Measurements from ENCODE around the gene CFAP73.

Gene CFAP73

GRCh38 chr12:113120670-113121370 lies 28.7 kb upstream of the CFAP73 start:
- no peaks in the 10 kb centered on the region for H3K36me3 ChIP-seq (ENCODE audit: control insufficient read depth, insufficient read depth, low read length)
- H3K4me1 ChIP-seq (ENCODE audit: control insufficient read depth, insufficient read depth, low read length, poor library complexity, severe bottlenecking), result no peaks in the 10 kb centered on the region
- no peak overlapping the region for H3K27ac ChIP-seq (ENCODE audit: low read depth, low read length, severe bottlenecking)
- H3K4me3 ChIP-seq (ENCODE audit: extremely low read depth, insufficient read depth, low read length, poor library complexity, severe bottlenecking), result no peak overlapping the region
- no peaks in the 10 kb centered on the region for H3K9me3 ChIP-seq (ENCODE audit: control insufficient read depth, low read length)
- WGBS, 2 experiments (ENCODE audit: insufficient coverage in 2 of 2), result 67 to 92% methylated on average over 2 to 3 of the region's 3 CpGs

DNA sequence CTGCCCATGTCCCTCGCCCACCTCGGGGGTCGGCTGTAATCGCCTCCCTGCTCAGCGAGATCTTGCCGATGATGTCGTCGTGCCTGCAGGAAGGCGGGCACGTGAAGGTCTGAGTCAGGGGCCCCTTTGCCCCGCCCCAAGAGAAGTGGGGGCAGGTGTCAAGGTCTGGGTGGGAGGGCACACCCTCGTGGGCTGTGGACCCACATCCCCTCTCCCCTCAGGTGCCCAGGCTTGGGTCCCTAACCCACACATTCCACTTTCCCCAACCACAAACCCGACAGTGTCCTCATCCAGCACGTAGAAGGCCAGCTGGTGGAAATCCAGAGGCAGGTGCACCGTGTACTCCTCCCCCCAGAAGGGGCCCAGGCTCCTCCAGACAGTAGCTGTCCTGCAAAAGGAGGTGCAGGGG lies 21.7 kb upstream of the CFAP73 start:
- WGBS, 2 experiments (ENCODE audit: insufficient coverage in 2 of 2), result 34 to 51% methylated on average over 8 to 10 of the region's 15 CpGs
- H3K9me3 ChIP-seq (ENCODE audit: control insufficient read depth, low read length), result no peaks in the 10 kb centered on the region
- no peak overlapping the region for H3K27ac ChIP-seq (ENCODE audit: low read depth, low read length, severe bottlenecking)
- no peaks in the 10 kb centered on the region for H3K4me1 ChIP-seq (ENCODE audit: control insufficient read depth, insufficient read depth, low read length, poor library complexity, severe bottlenecking)
- no peaks in the 10 kb centered on the region for H3K36me3 ChIP-seq (ENCODE audit: control insufficient read depth, insufficient read depth, low read length)
- H3K4me3 ChIP-seq (ENCODE audit: extremely low read depth, insufficient read depth, low read length, poor library complexity, severe bottlenecking), result no peak overlapping the region

GRCh38 chr12:113128802-113129663 lies 20.5 kb upstream of the CFAP73 start:
- H3K9me3 ChIP-seq (ENCODE audit: control insufficient read depth, low read length), result no peaks in the 10 kb centered on the region
- H3K36me3 ChIP-seq (ENCODE audit: control insufficient read depth, insufficient read depth, low read length), result no peaks in the 10 kb centered on the region
- H3K27ac ChIP-seq (ENCODE audit: low read depth, low read length, severe bottlenecking), result no peak overlapping the region
- no peak overlapping the region for H3K4me3 ChIP-seq (ENCODE audit: extremely low read depth, insufficient read depth, low read length, poor library complexity, severe bottlenecking)
- WGBS, 2 experiments (ENCODE audit: insufficient coverage in 2 of 2), result 44 to 63% methylated on average over 6 to 7 of the region's 9 CpGs
- H3K4me1 ChIP-seq (ENCODE audit: control insufficient read depth, insufficient read depth, low read length, poor library complexity, severe bottlenecking), result no peaks in the 10 kb centered on the region

GRCh38 chr12:113129664-113130456 lies 19.7 kb upstream of the CFAP73 start:
- H3K4me3 ChIP-seq (ENCODE audit: extremely low read depth, insufficient read depth, low read length, poor library complexity, severe bottlenecking), result no peak overlapping the region

GRCh38 chr12:113130457-113131135 lies 18.9 kb upstream of the CFAP73 start:
- WGBS, 2 experiments (ENCODE audit: insufficient coverage in 2 of 2), result 70 to 71% methylated on average over 9 to 12 of the region's 18 CpGs
- Histone ChIP-seq H3K4me3 (ENCODE audit: extremely low read depth, insufficient read depth, low read length, poor library complexity, severe bottlenecking) (no peak overlapping the region), H3K36me3 (ENCODE audit: control insufficient read depth, insufficient read depth, low read length) (no peaks in the 10 kb centered on the region)

More at GRCh38 chr12:113129664-113130456, 19.7 kb upstream of the CFAP73 start:
- Histone ChIP-seq H3K36me3 (ENCODE audit: control insufficient read depth, insufficient read depth, low read length) (no peaks in the 10 kb centered on the region), H3K4me1 (ENCODE audit: control insufficient read depth, insufficient read depth, low read length, poor library complexity, severe bottlenecking) (no peaks in the 10 kb centered on the region), H3K27ac (ENCODE audit: low read depth, low read length, severe bottlenecking) (no peak overlapping the region), H3K9me3 (ENCODE audit: control insufficient read depth, low read length) (no peaks in the 10 kb centered on the region)
- WGBS, 2 experiments (ENCODE audit: insufficient coverage in 2 of 2), result 87 to 91% methylated on average over 13 to 14 of the region's 17 CpGs

GRCh38 chr12:113131556-113131955 lies 18.0 kb upstream of the CFAP73 start:
- 63 to 75% methylated on average over 1 of the region's 1 CpG for WGBS, 2 experiments (ENCODE audit: insufficient coverage in 2 of 2)
- no peak overlapping the region for H3K27ac ChIP-seq (ENCODE audit: low read depth, low read length, severe bottlenecking)
- no peaks in the 10 kb centered on the region for H3K9me3 ChIP-seq (ENCODE audit: control insufficient read depth, low read length)
- H3K36me3 ChIP-seq (ENCODE audit: control insufficient read depth, insufficient read depth, low read length), result no peaks in the 10 kb centered on the region
- H3K4me1 ChIP-seq (ENCODE audit: control insufficient read depth, insufficient read depth, low read length, poor library complexity, severe bottlenecking), result peaks cover 8% of the 10 kb centered on the region
- H3K4me3 ChIP-seq (ENCODE audit: extremely low read depth, insufficient read depth, low read length, poor library complexity, severe bottlenecking), result no peak overlapping the region

More at GRCh38 chr12:113130457-113131135, 18.9 kb upstream of the CFAP73 start:
- Histone ChIP-seq H3K4me1 (ENCODE audit: control insufficient read depth, insufficient read depth, low read length, poor library complexity, severe bottlenecking) (peaks cover 2% of the 10 kb centered on the region), H3K27ac (ENCODE audit: low read depth, low read length, severe bottlenecking) (no peak overlapping the region), H3K9me3 (ENCODE audit: control insufficient read depth, low read length) (no peaks in the 10 kb centered on the region)

DNA sequence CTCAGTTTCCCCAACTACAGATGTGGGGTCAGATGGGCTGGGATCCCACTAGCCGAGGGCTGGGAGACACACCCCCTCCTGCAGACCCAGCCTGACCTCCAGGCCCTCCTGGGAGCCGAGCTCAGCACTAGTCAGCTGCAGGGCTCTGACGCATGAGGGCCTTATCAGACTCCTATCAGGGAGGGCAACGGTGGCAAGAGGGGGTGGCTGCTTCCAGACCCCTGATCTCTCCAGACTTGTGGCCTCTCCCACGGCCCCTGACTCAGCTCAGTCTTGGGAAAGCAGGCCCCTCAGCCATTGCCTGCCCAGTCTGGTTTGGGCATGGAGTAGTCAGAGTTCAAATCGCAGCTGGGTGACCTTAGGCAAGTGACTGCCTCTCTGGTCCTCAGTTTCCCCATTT lies 16.5 kb upstream of the CFAP73 start:
- WGBS, 2 experiments (ENCODE audit: insufficient coverage in 2 of 2), result 68% methylated on average over 5 of the region's 6 CpGs
- H3K4me3 ChIP-seq (ENCODE audit: extremely low read depth, insufficient read depth, low read length, poor library complexity, severe bottlenecking), result no peak overlapping the region
- no peaks in the 10 kb centered on the region for H3K9me3 ChIP-seq (ENCODE audit: control insufficient read depth, low read length)
- no peaks in the 10 kb centered on the region for H3K36me3 ChIP-seq (ENCODE audit: control insufficient read depth, insufficient read depth, low read length)
- peaks cover 8% of the 10 kb centered on the region for H3K4me1 ChIP-seq (ENCODE audit: control insufficient read depth, insufficient read depth, low read length, poor library complexity, severe bottlenecking)
- no peak overlapping the region for H3K27ac ChIP-seq (ENCODE audit: low read depth, low read length, severe bottlenecking)

DNA sequence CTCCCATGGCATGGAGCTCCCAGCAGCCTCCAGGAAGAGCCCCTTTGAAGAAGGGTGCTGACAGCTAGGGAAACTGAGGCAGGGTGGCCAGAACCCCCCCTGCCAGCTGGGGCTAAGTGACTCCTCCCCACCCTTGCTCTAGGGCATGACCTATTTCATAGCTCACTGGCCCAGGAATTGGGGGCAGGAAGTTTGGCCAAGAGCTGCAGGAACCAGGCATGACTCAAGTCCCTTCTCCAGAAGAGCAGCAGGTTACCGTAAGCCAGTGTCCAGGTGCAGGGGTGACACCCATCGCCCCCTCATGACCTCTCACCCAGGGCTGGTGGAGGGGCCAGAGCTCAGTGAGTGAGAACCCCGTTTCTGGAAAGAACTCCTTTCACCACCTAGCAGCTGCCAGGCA lies 15.9 kb upstream of the CFAP73 start:
- 90 to 92% methylated on average over 2 to 3 of the region's 3 CpGs for WGBS, 2 experiments (ENCODE audit: insufficient coverage in 2 of 2)
- Histone ChIP-seq H3K4me3 (ENCODE audit: extremely low read depth, insufficient read depth, low read length, poor library complexity, severe bottlenecking) (no peak overlapping the region), H3K27ac (ENCODE audit: low read depth, low read length, severe bottlenecking) (no peak overlapping the region), H3K9me3 (ENCODE audit: control insufficient read depth, low read length) (no peaks in the 10 kb centered on the region), H3K4me1 (ENCODE audit: control insufficient read depth, insufficient read depth, low read length, poor library complexity, severe bottlenecking) (peaks cover 8% of the 10 kb centered on the region), H3K36me3 (ENCODE audit: control insufficient read depth, insufficient read depth, low read length) (no peaks in the 10 kb centered on the region)

GRCh38 chr12:113134071-113134470 lies 15.5 kb upstream of the CFAP73 start:
- no peak overlapping the region for H3K4me3 ChIP-seq (ENCODE audit: extremely low read depth, insufficient read depth, low read length, poor library complexity, severe bottlenecking)
- no peaks in the 10 kb centered on the region for H3K9me3 ChIP-seq (ENCODE audit: control insufficient read depth, low read length)
- H3K4me1 ChIP-seq (ENCODE audit: control insufficient read depth, insufficient read depth, low read length, poor library complexity, severe bottlenecking), result peaks cover 8% of the 10 kb centered on the region
- WGBS, 2 experiments (ENCODE audit: insufficient coverage in 2 of 2), result 89 to 100% methylated on average over 2 of the region's 2 CpGs
- H3K27ac ChIP-seq (ENCODE audit: low read depth, low read length, severe bottlenecking), result no peak overlapping the region
- no peaks in the 10 kb centered on the region for H3K36me3 ChIP-seq (ENCODE audit: control insufficient read depth, insufficient read depth, low read length)

- Histone ChIP-seq H3K4me3 (ENCODE audit: extremely low read depth, insufficient read depth, low read length, poor library complexity, severe bottlenecking) (no peak overlapping the region), H3K4me1 (ENCODE audit: control insufficient read depth, insufficient read depth, low read length, poor library complexity, severe bottlenecking) (peaks cover 8% of the 10 kb centered on the region), H3K9me3 (ENCODE audit: control insufficient read depth, low read length) (no peaks in the 10 kb centered on the region), H3K36me3 (ENCODE audit: control insufficient read depth, insufficient read depth, low read length) (no peaks in the 10 kb centered on the region), H3K27ac (ENCODE audit: low read depth, low read length, severe bottlenecking) (no peak overlapping the region)
- 77 to 83% methylated on average over 6 of the region's 6 CpGs for WGBS, 2 experiments (ENCODE audit: insufficient coverage in 2 of 2)
These were observed 15.0 kb upstream of the CFAP73 start for GRCh38 chr12:113134521-113134951.
